Brain microvascular endothelial cell (primary cell): ENCODE measurements around the gene CRMP1.
"Not testable (repeated sequence)": the region's sequence is repeated elsewhere in the genome, so short reads cannot be mapped to it uniquely, and the experiment has no call there.

ENCODE experiments used
- DNase-seq: peaks from one replicate; pipeline ENCODE4 v3.0.0-alpha.2; 2020
- H3K27ac ChIP-seq: fragments of 250-450 bp; sonication (Bioruptor Pico); 2 replicates; pipeline ENCODE4 v1.5.1; 2020; ENCODE audit warnings: mild to moderate bottlenecking, moderate library complexity
- H3K27me3 ChIP-seq: fragments of 250-450 bp; sonication (Bioruptor Pico); replicated peaks from 2 replicates; pipeline ENCODE4 v1.5.1; 2020; ENCODE audit warnings: mild to moderate bottlenecking
- H3K36me3 ChIP-seq: fragments of 250-450 bp; sonication (Bioruptor Pico); replicated peaks from 2 replicates; pipeline ENCODE4 v1.5.1; 2020; ENCODE audit warnings: mild to moderate bottlenecking
- H3K4me3 ChIP-seq: 2 replicates; pipeline ENCODE4 v1.5.1; 2011; ENCODE audit warnings: low read depth, mild to moderate bottlenecking, control low read depth, low read length, moderate library complexity
- in situ Hi-C: cut with HindIII; loops from 2 replicates; pipeline ENCODE4 v1.10.0; 2017; ENCODE audit warnings: low sequenced_read_pairs, low pct_ligation_motif_present
- TF ChIP-seq, protein P1 (sequence below): IDR thresholded peaks from 2 replicates; pipeline ENCODE4 v1.5.1; 2011; ENCODE audit warnings: low read depth, mild to moderate bottlenecking, moderate library complexity, low read length, control low read depth, inconsistent platforms; ENCODE audit errors: missing control alignments

CRMP1 gene

DNA sequence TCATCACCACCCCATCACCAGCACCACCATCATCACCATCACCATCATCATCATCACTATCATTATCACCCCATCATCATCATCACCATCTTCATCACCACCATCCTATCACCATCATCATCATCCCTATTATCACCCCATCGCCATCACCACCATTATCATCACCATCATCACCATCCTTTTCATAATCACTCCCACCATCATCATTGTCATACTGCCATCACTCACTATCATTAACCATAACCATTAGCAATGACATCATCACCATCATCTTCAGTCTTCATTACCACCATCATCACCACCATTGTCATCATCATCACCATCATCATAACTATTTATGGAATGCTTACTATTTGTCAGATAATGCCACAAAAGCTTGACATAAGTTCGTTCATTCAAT lies 35.7 kb downstream of the CRMP1 start:
- no peak for DNase-seq
- no peaks in the 10 kb centered on the region for H3K36me3 ChIP-seq
- H3K4me3 ChIP-seq, result no peak overlapping the region
- TF ChIP-seq, protein P1, sequence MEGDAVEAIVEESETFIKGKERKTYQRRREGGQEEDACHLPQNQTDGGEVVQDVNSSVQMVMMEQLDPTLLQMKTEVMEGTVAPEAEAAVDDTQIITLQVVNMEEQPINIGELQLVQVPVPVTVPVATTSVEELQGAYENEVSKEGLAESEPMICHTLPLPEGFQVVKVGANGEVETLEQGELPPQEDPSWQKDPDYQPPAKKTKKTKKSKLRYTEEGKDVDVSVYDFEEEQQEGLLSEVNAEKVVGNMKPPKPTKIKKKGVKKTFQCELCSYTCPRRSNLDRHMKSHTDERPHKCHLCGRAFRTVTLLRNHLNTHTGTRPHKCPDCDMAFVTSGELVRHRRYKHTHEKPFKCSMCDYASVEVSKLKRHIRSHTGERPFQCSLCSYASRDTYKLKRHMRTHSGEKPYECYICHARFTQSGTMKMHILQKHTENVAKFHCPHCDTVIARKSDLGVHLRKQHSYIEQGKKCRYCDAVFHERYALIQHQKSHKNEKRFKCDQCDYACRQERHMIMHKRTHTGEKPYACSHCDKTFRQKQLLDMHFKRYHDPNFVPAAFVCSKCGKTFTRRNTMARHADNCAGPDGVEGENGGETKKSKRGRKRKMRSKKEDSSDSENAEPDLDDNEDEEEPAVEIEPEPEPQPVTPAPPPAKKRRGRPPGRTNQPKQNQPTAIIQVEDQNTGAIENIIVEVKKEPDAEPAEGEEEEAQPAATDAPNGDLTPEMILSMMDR, result no peak
- in situ Hi-C loops, result no loop called here
- no peak overlapping the region for H3K27ac ChIP-seq
- no peaks in the 10 kb centered on the region for H3K27me3 ChIP-seq

DNA sequence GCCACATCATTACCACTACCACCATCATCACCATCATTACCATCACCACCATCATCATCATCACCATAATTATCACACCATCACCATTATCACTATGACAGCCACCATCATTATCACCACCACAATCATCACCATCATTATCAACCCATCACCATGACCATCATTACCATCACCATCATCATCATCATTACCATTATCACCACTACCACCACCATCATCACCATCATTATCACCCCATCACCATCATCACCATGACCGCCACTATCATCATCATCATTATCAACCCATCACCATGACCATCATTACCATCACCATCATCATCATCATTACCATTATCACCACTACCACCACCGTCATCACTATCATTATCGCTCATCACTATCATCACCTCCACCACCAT lies 36.5 kb downstream of the CRMP1 start:
- H3K27me3 ChIP-seq, H3K36me3 ChIP-seq, DNase-seq, in situ Hi-C loops, H3K4me3 ChIP-seq, H3K27ac ChIP-seq: not testable (repeated sequence)

GRCh38 chr4:5854929-5855328 lies 38.0 kb downstream of the CRMP1 start:
- no peak overlapping the region for H3K4me3 ChIP-seq
- no peak for DNase-seq
- TF ChIP-seq, protein P1, result no peak
- H3K27ac ChIP-seq, result no peak overlapping the region
- H3K27me3 ChIP-seq, result no peaks in the 10 kb centered on the region
- in situ Hi-C loops, result no loop called here
- H3K36me3 ChIP-seq, result no peaks in the 10 kb centered on the region

DNA sequence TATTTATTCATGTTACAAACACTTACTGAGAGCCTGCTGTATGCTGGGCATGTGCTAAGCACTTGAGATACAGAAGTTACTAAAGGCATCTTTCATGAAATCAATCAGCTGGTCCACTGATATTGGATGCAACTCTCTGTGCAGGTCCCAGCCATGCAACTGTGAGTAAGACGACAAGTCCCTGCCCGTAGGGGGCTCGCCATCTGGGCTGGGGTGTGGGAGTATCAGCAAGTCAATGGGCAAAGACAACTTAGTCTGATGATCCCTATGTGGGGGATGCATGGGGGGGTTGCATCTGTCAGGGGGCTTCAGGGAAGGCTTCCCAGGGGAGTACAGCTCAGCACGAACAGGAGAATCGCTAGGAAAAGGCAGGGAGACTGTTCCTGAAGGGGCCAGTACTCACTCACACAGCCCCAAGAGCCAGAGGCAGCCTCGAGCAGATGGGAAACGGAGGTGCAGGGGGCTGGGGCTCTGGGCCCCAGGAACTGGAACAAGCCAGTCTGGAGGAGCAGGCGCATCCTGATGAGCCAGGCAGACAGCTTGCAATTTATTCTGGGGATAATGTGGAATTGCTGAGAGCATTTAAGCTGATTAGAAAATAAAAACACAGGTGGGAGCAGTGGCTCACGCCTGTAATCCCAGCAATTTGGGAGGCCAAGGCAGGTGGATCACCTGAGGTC lies 40.2 kb downstream of the CRMP1 start:
- TF ChIP-seq, protein P1, result no peak
- Histone ChIP-seq H3K27me3 (no peaks in the 10 kb centered on the region), H3K27ac (no peak overlapping the region), H3K4me3 (no peak overlapping the region), H3K36me3 (no peaks in the 10 kb centered on the region)
- in situ Hi-C loops, result no loop called here
- no peak for DNase-seq

GRCh38 chr4:5851637-5852301 lies 41.1 kb downstream of the CRMP1 start:
- H3K36me3 ChIP-seq, result no peaks in the 10 kb centered on the region
- TF ChIP-seq, protein P1, result no peak
- in situ Hi-C loops, result no loop called here
- H3K4me3 ChIP-seq, result no peak overlapping the region
- no peaks in the 10 kb centered on the region for H3K27me3 ChIP-seq
- no peak for DNase-seq
- H3K27ac ChIP-seq, result no peak overlapping the region

GRCh38 chr4:5845035-5845905 lies 47.6 kb downstream of the CRMP1 start:
- no peaks in the 10 kb centered on the region for H3K36me3 ChIP-seq
- no peak overlapping the region for H3K4me3 ChIP-seq
- DNase-seq, result no peak
- in situ Hi-C loops, result no loop called here
- TF ChIP-seq, protein P1, result no peak
- H3K27ac ChIP-seq, result no peak overlapping the region
- H3K27me3 ChIP-seq, result peaks cover 10% of the 10 kb centered on the region
